ENCODE data around the gene GATA5. TPM values are rescaled to one million over a fixed set of nuclear protein-coding genes. Genes with fewer than 3 reads are reported as not detected.
"Not testable (repeated sequence)": the region's sequence is repeated elsewhere in the genome, so short reads cannot be mapped to it uniquely, and the experiment has no call there.

The GATA5 gene
- total RNA-seq, 1 donor from 2014 or later, result 18.1 TPM

GRCh38 chr20:62445553-62446340 lies 30.0 kb downstream of the GATA5 start:
- DNase-seq, result no peak
- no peak for ATAC-seq
- intact Hi-C loops (cut with micrococcal nuclease), result no loop called here

GRCh38 chr20:62444286-62444685 lies 31.5 kb downstream of the GATA5 start:
- DNase-seq (no peak), ATAC-seq (no peak)
- intact Hi-C loops (cut with micrococcal nuclease), result no loop called here

GRCh38 chr20:62441987-62442539 lies 33.7 kb downstream of the GATA5 start:
- ATAC-seq (no peak), DNase-seq (no peak)
- intact Hi-C loops (cut with micrococcal nuclease), result no loop called here

- ATAC-seq (no peak), DNase-seq (no peak)
- intact Hi-C loops (cut with micrococcal nuclease), result no loop called here
These were observed 36.6 kb downstream of the GATA5 start for GRCh38 chr20:62439218-62439617.

- ATAC-seq (peak; percentile 14), DNase-seq (peak; percentile 49)
- intact Hi-C loops (cut with micrococcal nuclease), result no loop called here
These were observed 37.9 kb downstream of the GATA5 start for GRCh38 chr20:62437927-62438326.

GRCh38 chr20:62437496-62437895 lies 38.3 kb downstream of the GATA5 start:
- intact Hi-C loops (cut with micrococcal nuclease), result no loop called here
- DNase-seq, result no peak
- no peak for ATAC-seq

GRCh38 chr20:62436692-62437091 lies 39.1 kb downstream of the GATA5 start:
- intact Hi-C loops (cut with micrococcal nuclease), result no loop called here
- no peak for DNase-seq
- ATAC-seq, result no peak

GRCh38 chr20:62433658-62434497 lies 41.9 kb downstream of the GATA5 start:
- DNase-seq (peak; percentile 61), ATAC-seq (peak; percentile 67)
- intact Hi-C loops (cut with micrococcal nuclease), result no loop called here

GRCh38 chr20:62430866-62431447 lies 44.8 kb downstream of the GATA5 start:
- intact Hi-C loops (cut with micrococcal nuclease), result no loop called here
- DNase-seq (no peak), ATAC-seq (no peak)

GRCh38 chr20:62430311-62430853 lies 45.4 kb downstream of the GATA5 start:
- ATAC-seq (no peak), DNase-seq (no peak)
- intact Hi-C loops (cut with micrococcal nuclease), result no loop called here

GRCh38 chr20:62429455-62430310 lies 46.1 kb downstream of the GATA5 start:
- intact Hi-C loops (cut with micrococcal nuclease), result loop anchor here (10.0 kb wide), 1 partner anchor 175 kb away; no protein-coding TSS in a partner anchor
- ATAC-seq, result no peak

GRCh38 chr20:62428396-62429295 lies 47.1 kb downstream of the GATA5 start:
- intact Hi-C loops (cut with micrococcal nuclease), result loop anchor here (10.0 kb wide), 1 partner anchor 176 kb away; no protein-coding TSS in a partner anchor
- ATAC-seq (no peak), DNase-seq (no peak)

More at GRCh38 chr20:62429455-62430310, 46.1 kb downstream of the GATA5 start:
- DNase-seq, result no peak

GRCh38 chr20:62428002-62428372 lies 47.8 kb downstream of the GATA5 start:
- ATAC-seq, result no peak
- DNase-seq, result no peak
- intact Hi-C loops (cut with micrococcal nuclease), result loop anchor here (10.0 kb wide), 1 partner anchor 177 kb away; no protein-coding TSS in a partner anchor

- no peak for DNase-seq
- no peak for ATAC-seq
- intact Hi-C loops (cut with micrococcal nuclease), result loop anchor here (10.0 kb wide), 1 partner anchor 177 kb away; no protein-coding TSS in a partner anchor
These were observed 48.4 kb downstream of the GATA5 start, which contains the start of gene RBBP8NL for GRCh38 chr20:62427172-62428001. TSS of gene RBBP8NL (minus strand) at chr20:62427539. CDS start at chr20:62419647, 7,892 bp downstream.

- intact Hi-C loops (cut with micrococcal nuclease), result loop anchor here (10.0 kb wide), 1 partner anchor 178 kb away; no protein-coding TSS in a partner anchor
These were observed 49.1 kb downstream of the GATA5 start for GRCh38 chr20:62426699-62427131.

GRCh38 chr20:62426059-62426348 lies 49.8 kb downstream of the GATA5 start:
- intact Hi-C loops (cut with micrococcal nuclease), result loop anchor here (10.0 kb wide), 1 partner anchor 179 kb away; no protein-coding TSS in a partner anchor
- ATAC-seq, DNase-seq: not testable (repeated sequence)

More at GRCh38 chr20:62426699-62427131, 49.1 kb downstream of the GATA5 start:
- no peak for ATAC-seq
- no peak for DNase-seq
